ENCODE data around the gene AMBP.

AMBP gene

GRCh38 chr9:114071197-114071795 lies 6.8 kb downstream of the AMBP start:
- no peak for DNase-seq

GRCh38 chr9:114070188-114071103 lies 7.7 kb downstream of the AMBP start:
- no peak for DNase-seq

- no peak for DNase-seq
Observed at GRCh38 chr9:114069476-114070187, 8.5 kb downstream of the AMBP start.

GRCh38 chr9:114065304-114065703 lies 12.8 kb downstream of the AMBP start:
- no peak for DNase-seq

GRCh38 chr9:114061830-114062474 lies 16.1 kb downstream of the AMBP start:
- no peak for DNase-seq

- no peak for DNase-seq
Observed at GRCh38 chr9:114061292-114061691, 16.8 kb downstream of the AMBP start.

GRCh38 chr9:114060711-114061110 lies 17.4 kb downstream of the AMBP start:
- DNase-seq = no peak

GRCh38 chr9:114060070-114060469 lies 18.0 kb downstream of the AMBP start:
- DNase-seq = no peak

GRCh38 chr9:114059047-114059803 lies 18.9 kb downstream of the AMBP start:
- DNase-seq = no peak

GRCh38 chr9:114058688-114059046 lies 19.4 kb downstream of the AMBP start:
- no peak for DNase-seq

- no peak for DNase-seq
Observed at GRCh38 chr9:114057161-114057885, 20.8 kb downstream of the AMBP start.

GRCh38 chr9:114056527-114056926 lies 21.6 kb downstream of the AMBP start:
- no peak for DNase-seq

GRCh38 chr9:114055894-114056293 lies 22.2 kb downstream of the AMBP start:
- DNase-seq = no peak

- no peak for DNase-seq
Observed at GRCh38 chr9:114055061-114055460, 23.0 kb downstream of the AMBP start.

- DNase-seq = no peak
Observed at GRCh38 chr9:114054191-114054690, 23.9 kb downstream of the AMBP start.

- no peak for DNase-seq
Observed at GRCh38 chr9:114053246-114054005, 24.7 kb downstream of the AMBP start.

GRCh38 chr9:114051706-114052105 lies 26.4 kb downstream of the AMBP start:
- no peak for DNase-seq

GRCh38 chr9:114051281-114051680 lies 26.8 kb downstream of the AMBP start:
- DNase-seq = no peak

GRCh38 chr9:114050646-114051045 lies 27.5 kb downstream of the AMBP start:
- DNase-seq = no peak

- no peak for DNase-seq
Observed at GRCh38 chr9:114050226-114050568, 27.9 kb downstream of the AMBP start.
